GM18907 (cell line): ENCODE measurements around the gene PPHLN1.

ENCODE experiments used
- ATAC-seq: cut with Tn5 transposase; IDR thresholded peaks from one replicate; pipeline ENCODE4 v1.9.1; 2021; ENCODE audit warnings: mild to moderate bottlenecking, moderate library complexity; ENCODE audit not compliant: unreplicated experiment

The PPHLN1 gene

GRCh38 chr12:42474391-42474790 is 148.4 kb downstream of the PPHLN1 start:
- ATAC-seq: no peak

- ATAC-seq: no peak
These were observed 149.1 kb downstream of the PPHLN1 start for GRCh38 chr12:42475106-42475505.

- no peak for ATAC-seq
These were observed 152.0 kb downstream of the PPHLN1 start for GRCh38 chr12:42477941-42478340.

GRCh38 chr12:42481368-42481767 is 155.4 kb downstream of the PPHLN1 start:
- no peak for ATAC-seq

- ATAC-seq: peak; percentile 0
These were observed 156.2 kb downstream of the PPHLN1 start for GRCh38 chr12:42482041-42482747.

GRCh38 chr12:42482748-42483520 is 157.0 kb downstream of the PPHLN1 start:
- peak; percentile 79 for ATAC-seq

- ATAC-seq: peak; percentile 36
These were observed 157.5 kb downstream of the PPHLN1 start for GRCh38 chr12:42483521-42483790.

- ATAC-seq: no peak
These were observed 159.0 kb downstream of the PPHLN1 start for GRCh38 chr12:42484996-42485395.

- no peak for ATAC-seq
These were observed 159.9 kb downstream of the PPHLN1 start for GRCh38 chr12:42485823-42486222.

- no peak for ATAC-seq
These were observed 160.4 kb downstream of the PPHLN1 start for GRCh38 chr12:42486407-42486806.

- ATAC-seq: no peak
These were observed 164.4 kb downstream of the PPHLN1 start for GRCh38 chr12:42490261-42490842.
